Superior temporal gyrus (tissue), 1 donor: ENCODE data around the gene VOPP1.
A peak's percentile ranks its signal among the peaks of the same experiment; 100 is the strongest.

Source experiments
- DNase-seq: peaks from one replicate; pipeline ENCODE4 v3.0.0-alpha.2; 2016; ENCODE audit errors: extremely low spot score

Gene VOPP1

DNA sequence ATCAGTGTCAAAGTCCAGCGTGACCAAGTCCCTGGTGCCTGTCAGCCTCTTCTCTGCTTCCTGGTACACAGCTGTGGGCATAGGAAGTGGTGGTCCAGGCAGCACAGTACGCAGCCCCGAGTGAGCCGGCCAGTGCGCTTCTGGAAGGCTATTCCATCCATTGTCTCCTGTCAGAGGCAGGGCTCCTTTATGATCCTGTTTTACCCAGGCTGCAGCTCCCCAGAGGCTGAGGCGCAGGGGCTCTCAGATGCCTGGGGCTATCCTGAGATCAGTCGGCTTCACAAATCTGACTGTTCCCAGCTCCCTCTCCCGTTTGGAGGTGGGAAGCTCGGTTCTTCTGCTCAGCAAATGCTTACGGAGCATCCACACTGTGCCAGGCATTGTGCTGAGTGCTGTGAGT, 136.8 kb downstream of the VOPP1 start:
- no peak for DNase-seq

- DNase-seq = no peak
Measured at GRCh38 chr7:55432939-55433784, 139.1 kb downstream of the VOPP1 start.

- DNase-seq = peak; percentile 42
Measured at GRCh38 chr7:55432506-55432905, 139.8 kb downstream of the VOPP1 start.

GRCh38 chr7:55431898-55432297, 140.4 kb downstream of the VOPP1 start:
- DNase-seq = no peak

DNA sequence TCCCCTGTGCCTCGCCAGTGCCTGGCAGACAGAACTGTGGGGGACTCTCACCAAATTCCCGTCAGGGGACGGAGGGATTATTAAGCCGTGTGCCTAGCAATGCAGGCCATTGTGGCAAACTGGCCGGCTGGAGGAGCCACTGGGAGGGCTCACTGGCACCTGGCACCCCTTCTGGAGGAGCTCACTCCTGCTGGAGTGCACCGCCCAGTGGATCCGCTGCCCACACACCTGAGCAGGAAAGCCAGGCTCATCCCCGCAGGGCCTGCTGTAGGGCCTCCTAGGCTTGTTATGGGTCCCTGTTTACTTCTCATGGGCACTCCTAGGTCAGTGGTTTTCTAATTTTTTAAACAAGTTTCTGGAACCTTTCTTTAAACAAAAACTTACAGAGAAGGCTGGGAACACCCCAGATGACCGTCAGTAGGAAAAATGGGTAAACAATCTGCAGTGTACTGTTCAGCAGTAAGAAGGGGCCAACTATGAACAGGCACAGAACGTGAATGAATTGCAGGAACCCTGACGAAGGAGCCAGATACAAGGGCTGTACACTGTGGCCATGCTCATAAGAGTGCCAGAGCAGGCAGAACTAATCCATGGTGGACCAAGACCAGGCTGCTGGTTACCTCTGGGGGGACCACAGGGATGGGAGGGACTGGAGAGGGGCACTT, 142.3 kb downstream of the VOPP1 start:
- DNase-seq = no peak

DNA sequence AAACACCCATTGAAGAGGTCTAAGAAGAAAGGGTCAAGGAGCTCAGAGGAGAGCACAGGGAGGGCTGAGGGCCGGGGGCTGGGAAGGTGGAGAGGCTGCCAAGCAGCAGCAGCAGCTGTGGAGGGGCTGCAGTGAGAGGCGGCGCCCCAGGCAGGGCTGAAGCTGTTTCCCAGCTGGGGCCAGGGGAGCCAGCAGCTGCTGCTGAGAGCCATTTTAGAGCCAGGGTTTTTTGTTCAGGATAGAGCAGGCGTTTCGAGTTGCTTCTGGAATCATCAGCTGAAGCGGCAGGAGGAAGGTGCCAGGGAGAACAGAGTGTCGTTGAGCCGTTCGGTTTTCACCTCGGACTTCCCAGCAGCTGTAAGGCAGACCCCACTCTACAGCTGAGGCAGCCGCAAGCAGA, 144.5 kb downstream of the VOPP1 start:
- DNase-seq = no peak

DNA sequence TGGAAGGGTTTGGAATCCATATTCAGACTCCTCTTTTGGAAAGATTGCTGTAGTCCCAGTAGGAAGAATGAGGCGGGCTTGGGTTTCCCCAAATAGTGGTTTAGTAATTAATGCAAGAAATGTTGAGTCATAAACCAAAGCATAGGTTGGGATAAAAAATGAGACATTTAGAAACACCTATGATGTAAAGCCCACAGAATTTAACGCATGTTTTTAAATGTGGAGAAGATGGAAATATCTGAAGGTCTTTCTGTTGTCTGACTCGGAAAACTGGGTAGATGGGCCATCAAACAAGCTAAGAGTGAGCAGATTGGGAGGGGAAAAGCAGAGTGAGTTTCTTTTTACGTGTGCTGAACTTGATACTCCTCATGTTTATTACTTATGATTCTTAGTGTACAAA, 145.0 kb downstream of the VOPP1 start:
- DNase-seq = no peak

- no peak for DNase-seq
Measured at GRCh38 chr7:55426676-55427075, 145.6 kb downstream of the VOPP1 start.

GRCh38 chr7:55425141-55425752, 147.1 kb downstream of the VOPP1 start:
- no peak for DNase-seq

DNA sequence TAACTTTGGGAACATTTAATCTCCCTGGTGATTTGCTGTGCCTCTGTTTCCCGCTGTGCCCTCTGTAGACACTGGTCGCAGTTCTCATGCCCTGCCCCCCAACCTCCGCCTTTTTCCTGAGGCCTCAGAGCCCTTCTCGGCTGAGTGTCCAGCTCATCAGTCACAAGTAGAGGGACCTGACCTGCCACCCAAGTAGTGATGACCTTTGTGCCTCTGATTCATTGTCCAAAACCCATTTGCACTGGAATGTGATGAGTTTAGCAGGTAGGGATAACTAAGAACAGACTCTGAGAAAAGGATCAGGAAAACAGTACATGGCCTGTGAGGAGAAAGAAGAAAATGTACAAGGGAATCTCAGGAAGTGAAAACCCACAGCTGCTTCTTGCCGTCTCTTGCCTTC, 148.4 kb downstream of the VOPP1 start:
- no peak for DNase-seq

DNA sequence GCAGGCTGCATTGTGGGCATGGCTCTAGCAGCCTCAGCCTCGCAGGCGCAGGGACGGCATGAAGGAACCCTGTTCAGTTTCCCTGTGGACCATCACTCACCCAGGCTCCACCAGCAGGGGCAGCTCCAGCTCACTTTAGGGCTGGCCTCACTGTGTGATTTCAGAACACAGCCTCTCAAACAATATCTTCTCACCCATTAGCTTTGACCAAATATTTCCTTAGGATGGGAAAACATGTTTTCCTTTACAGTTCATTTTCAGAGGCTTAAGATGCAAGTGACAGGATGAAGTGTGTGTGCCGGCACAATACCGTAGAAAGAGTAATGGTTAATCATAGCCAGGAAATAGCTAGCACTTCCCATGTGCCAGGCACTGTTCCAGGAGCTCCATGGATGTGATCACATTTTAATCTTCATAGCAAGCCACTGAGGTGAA, 149.0 kb downstream of the VOPP1 start:
- no peak for DNase-seq
